Stimulated activated CD8-positive, alpha-beta memory T cell treated with anti-CD3 and anti-CD28 coated beads, Interleukin-15, amount 100 ng/mL, for 1 hour (primary cell): ENCODE results near the gene CLCN4.

ENCODE experiments used
- DNase-seq: peaks from one replicate; pipeline ENCODE4 v3.0.0-alpha.2; 2020; ENCODE audit warnings: low read depth

CLCN4 gene

DNA sequence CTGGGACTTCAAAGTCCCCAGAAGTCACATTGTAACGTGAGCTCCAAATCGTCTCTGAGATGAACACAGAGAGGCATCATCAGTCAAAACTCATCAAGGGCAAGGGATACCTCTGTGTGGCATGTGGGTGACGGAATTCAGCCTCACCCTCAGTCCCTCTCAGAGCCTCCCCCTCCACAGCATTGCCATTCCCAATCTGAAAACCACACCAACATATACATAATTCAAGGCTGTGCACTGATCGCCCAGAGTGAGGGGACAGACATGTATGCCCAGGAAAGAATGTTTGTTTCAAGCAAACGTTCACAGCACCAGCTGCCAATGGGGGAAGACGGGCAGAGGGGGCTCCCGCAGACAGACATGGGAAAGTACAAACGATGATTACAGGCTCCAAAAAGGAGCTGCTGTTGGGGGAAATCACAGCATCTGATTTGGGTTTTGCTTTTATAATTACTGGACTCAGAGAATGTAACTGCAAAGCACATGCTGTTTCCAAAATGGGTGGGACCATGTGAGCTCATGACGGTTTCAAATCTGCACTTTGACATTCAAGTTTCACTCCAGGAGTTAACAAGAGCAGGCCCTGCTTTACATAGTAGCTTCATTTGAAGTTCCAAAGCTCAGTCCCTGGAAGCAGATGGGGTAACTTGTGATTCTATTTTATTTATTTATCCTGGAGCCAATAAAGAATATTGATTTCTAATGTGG lies 88.3 kb downstream of the CLCN4 start:
- DNase-seq = no peak

DNA sequence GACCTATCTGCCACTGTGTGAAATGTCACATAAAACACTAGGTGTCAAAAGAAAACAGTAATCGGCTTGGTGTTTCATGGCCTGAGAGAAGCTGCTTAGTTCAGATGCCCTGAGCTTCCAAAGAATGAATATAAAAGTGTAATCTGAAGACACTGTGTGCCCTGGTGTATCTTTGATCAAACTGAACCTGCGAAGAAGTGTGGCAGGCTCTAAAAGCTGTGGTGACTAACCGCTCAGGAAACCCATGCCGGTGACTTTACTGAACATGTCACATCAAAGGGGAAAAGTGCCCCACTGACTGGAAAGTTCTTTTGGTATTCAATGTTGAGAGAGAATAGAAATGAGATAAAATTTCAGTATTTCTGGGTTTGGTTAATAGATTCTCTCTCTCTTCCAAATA lies 89.1 kb downstream of the CLCN4 start:
- no peak for DNase-seq

DNA sequence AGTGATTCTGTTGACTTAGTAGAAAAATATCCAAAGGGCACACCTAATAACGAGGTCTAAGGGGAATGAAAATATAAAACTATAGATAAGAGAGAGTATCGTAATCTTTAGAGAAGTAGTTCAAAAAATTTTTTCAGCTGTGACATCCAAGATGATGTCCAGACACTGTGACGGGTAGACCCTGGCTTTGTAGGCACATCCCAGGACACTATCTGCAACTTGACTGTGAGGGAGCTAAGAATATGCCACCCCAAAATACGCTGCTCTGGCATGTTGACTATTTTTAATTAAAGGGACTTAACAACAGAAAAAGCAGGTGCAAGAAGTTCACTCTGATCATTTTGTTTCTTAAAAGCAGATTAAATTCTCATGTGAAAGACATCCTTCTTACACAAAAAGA lies 89.5 kb downstream of the CLCN4 start:
- no peak for DNase-seq

DNA sequence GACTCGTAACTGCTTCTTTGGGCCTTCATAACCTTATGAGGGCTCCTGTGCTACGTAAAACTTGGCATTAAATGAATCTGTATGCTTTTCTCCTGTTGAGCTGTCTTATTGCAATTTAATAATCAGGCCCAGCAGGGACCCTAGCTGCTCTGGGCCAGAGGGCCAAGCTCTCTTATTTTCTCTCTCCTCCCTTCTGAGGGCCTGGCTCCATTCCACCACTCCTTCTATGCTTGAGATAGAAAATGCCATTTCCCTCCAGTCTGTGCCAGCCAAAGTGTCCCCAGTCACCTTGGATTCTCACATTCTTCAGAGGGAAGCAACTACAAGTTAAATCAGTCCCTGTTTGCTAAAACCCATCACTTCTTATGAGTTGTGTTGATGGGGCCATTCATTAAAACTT lies 90.1 kb downstream of the CLCN4 start:
- DNase-seq = no peak

DNA sequence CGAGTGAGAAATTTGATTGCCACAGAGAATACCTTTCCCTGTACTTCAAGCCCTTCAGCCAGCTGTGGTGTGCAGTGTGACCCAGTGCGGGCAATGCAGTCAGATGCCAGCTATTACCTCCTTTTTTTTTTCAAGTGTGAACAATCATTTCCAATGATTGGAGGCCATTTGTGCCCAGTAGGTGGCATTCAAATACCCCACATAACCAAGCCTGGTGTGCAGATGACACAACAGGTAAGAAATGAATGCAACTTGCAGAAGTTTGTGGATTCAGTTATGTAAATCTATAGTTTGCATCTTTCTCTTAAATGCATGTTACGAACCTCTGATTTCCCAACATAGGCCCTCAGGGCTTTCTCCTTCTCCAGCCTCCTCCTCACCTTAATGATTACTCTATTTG lies 98.0 kb downstream of the CLCN4 start:
- no peak for DNase-seq

DNA sequence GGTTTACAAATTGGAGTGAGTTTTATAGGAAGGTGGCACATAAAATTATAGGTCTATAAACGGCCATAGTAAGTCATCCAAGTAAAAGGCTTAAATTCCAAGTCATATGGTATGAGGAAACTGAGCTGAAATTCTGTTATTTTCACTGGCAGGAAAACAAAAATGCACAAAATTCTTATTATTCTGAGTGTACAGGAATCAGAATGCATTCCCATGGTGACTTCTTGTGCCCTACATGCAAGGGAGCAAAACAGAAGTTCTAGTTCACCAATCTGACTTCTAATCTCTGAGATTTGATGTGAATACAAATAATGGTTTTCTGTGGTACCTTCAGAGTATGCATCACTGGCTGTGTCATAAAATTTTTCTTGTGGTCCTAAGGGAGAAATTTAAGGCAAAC lies 102.9 kb downstream of the CLCN4 start:
- no peak for DNase-seq

DNA sequence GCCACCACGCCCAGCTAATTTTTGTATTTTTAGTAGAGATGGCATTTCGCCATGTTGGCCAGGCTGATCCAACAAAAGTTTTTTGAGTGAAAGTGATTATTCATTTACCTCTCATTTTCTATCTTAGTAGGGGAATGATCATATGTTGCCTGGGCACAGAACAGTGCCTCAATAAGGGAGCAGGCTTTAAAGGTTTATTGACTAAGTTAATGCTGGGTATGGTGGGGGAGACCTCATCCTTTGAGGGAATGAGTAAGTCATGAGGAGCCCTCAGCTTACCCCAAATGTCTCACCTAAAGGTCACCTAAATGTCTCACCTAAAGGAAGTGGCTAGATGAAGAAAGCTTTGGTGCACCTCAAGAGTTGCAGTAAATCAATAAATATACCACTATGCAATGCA lies 109.0 kb downstream of the CLCN4 start:
- DNase-seq = no peak

DNA sequence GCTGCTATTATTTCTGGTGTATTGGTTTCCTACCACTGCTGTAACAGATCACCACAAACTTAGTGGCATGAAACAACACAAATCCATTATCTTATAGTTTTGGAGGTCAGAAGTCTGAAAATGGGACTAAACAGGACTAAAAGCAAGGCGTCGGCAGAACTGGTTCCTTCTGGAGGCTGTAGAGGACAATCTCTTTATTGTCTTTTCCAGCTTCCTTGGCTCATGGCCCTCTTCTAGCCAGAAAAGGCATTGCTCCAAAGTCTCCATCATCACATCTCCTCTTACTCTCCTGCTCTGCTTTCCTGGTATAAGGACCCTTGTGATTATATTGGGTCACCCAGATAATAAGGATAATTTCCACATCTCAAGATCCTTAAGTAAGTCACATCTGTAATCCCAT lies 121.9 kb downstream of the CLCN4 start:
- DNase-seq = no peak

DNA sequence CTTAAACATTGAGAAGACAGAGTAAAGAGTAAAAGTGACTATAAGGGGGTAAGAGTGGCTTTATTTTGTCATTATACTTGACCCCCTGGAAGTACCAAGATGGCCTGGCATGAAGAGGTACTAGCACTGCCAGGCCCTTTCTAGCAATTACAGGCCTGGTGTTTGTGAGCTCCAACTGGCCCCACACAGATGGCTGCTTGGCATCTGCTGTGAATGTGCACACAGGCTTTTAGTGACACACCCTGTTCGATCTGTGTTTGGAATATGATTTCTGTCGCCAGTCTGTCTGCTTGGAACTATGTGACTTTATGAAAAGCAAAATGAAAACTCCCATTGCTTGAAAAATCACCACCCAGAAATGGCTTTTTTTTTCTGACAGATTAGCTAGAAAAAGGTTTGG lies 123.3 kb downstream of the CLCN4 start:
- DNase-seq = no peak

DNA sequence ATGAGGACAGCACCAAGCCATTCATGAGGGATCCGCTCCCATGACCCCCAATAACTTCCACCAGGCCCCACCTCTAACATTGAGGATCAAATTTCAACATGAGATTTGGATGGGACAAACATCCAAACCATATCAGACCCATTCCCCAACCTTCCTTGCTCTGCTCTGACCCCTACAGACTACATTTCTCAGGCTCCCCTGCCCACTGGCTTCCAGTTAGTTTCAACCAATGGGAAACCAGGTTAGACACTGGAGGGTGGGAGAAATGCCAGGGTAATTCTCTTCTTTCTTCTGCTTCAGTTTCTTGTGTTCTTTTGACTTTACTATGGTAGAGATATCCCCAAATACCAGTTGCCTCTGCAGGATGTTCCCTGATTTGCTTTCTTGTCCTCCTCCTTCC lies 125.7 kb downstream of the CLCN4 start:
- no peak for DNase-seq

DNA sequence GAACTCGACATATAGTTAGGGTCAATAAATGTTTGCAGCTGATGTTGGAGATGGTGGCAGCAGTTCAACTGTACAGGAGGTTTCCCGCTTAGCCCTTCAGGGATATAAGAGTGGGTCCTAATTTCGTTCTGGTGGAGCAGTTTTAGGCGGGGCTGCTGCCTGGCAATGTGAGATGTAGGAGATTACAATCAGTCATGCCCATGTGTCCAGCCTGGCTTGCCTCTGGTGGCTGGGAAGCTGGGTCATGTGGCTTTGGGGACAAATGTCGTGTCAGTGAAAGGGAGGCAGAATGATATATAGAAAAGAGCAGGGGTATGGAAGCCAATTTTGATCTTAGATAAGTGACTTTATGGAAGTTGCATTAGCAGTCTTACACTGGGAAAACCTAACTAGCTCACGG lies 129.4 kb downstream of the CLCN4 start:
- DNase-seq = no peak
